Measurements from ENCODE around the gene IQCH. TPM values are rescaled to one million over a fixed set of nuclear protein-coding genes. Genes with fewer than 3 reads are reported as not detected.

IQCH gene
- total and polyA plus RNA-seq, 2 experiments from 2014 or later, result 1.7 to 4.6 TPM

DNA sequence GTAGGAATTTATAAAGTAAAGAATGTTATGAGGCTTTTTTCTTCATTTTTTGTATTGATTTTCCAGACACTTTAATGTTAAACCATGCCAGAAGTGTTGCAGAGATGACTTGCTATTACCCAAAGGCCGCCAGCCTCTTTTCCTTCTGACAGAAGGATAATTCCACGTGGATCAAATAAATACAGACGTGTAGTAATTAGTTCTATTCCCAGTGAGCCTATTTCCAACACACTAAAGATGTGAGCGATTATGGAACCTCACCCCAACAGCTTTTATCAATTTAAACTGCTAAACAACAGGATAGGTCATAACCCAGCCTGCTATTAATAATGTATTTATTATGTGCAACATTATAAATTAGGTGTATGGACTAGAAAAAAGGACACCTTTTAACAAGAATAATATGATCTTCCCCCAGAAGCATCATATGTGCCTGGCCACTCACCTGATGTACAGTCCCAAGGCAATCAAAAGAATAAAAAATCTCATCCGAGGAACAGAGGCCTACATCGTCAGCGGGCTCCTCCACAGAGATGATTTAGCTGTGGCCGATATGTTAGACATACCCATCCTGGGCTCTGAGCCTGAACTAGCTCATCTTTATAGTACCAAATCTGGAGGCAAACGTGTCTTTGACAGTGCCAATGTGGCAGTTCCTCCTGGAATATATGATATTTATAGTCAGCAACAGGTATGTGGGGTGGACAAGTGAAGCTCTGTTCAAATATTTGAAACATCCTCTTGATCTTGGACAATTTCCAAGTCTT lies 140.5 kb downstream of the IQCH start:
- no peaks in the 10 kb centered on the region for H3K36me3 ChIP-seq (ENCODE audit: insufficient read depth)
- peaks cover 14% of the 10 kb centered on the region; the same call in 1 of the 2 replicates for H3K4me1 ChIP-seq (ENCODE audit: insufficient read depth)
- ATAC-seq, result no peak
- H3K27ac Mint-ChIP-seq, result no peak overlapping the region
- TF ChIP-seq STAT1 (IDR thresholded peaks at IDR 0.05; ENCODE audit: unreplicated experiment), result no peak
- TF ChIP-seq ZNF114 (CRISPR knock-in tag; IDR thresholded peaks at IDR 0.05), result no peak
- no peak for TF ChIP-seq NANOG (IDR thresholded peaks at IDR 0.05; ENCODE audit: borderline replicate concordance)
- no peak for DNase-seq (ENCODE audit: low spot score)
- H3K4me3 ChIP-seq, result no peak overlapping the region
- peaks cover 19% of the 10 kb centered on the region for H3K4me1 Mint-ChIP-seq
- no peaks in the 10 kb centered on the region for H3K9me2 ChIP-seq (ENCODE audit: insufficient read depth)
- no peak overlapping the region for H3K27ac ChIP-seq (ENCODE audit: low read depth)
- H3K27me3 Mint-ChIP-seq (ENCODE audit: insufficient read depth, low read depth, poor library complexity), result no peaks in the 10 kb centered on the region
- no peaks in the 10 kb centered on the region for H3K9me3 Mint-ChIP-seq
- H3K4me3 Mint-ChIP-seq, result no peak overlapping the region
- H3K79me2 ChIP-seq (replicated peaks; ENCODE audit: insufficient read depth), result no peaks in the 10 kb centered on the region
- H2AFZ ChIP-seq, result no peak overlapping the region
- no peaks in the 10 kb centered on the region for H4K20me1 ChIP-seq (replicated peaks; ENCODE audit: insufficient read depth)
- H3K4me2 ChIP-seq, result no peak overlapping the region
- no peaks in the 10 kb centered on the region for H3F3A ChIP-seq (replicated peaks; ENCODE audit: low read depth)
- H3K36me3 Mint-ChIP-seq (ENCODE audit: low read depth), result no peaks in the 10 kb centered on the region
- H3K27me3 ChIP-seq (ENCODE audit: insufficient read depth), result no peaks in the 10 kb centered on the region

GRCh38 chr15:67396114-67396513 lies 141.5 kb downstream of the IQCH start:
- DNase-seq (ENCODE audit: low spot score), result no peak
- Histone ChIP-seq H3K36me3 (ENCODE audit: insufficient read depth) (no peaks in the 10 kb centered on the region), H3K27me3 (ENCODE audit: insufficient read depth) (no peaks in the 10 kb centered on the region), H4K20me1 (replicated peaks; ENCODE audit: insufficient read depth) (no peaks in the 10 kb centered on the region), H3K4me2 (peak overlapping the region; percentile 43; the same call in 1 of the 2 replicates), H3K27ac (ENCODE audit: low read depth) (no peak overlapping the region), H3K9me2 (ENCODE audit: insufficient read depth) (no peaks in the 10 kb centered on the region), H3F3A (replicated peaks; ENCODE audit: low read depth) (no peaks in the 10 kb centered on the region), H3K79me2 (replicated peaks; ENCODE audit: insufficient read depth) (no peaks in the 10 kb centered on the region), H3K4me3 (no peak overlapping the region), H2AFZ (no peak overlapping the region), H3K4me1 (ENCODE audit: insufficient read depth) (peaks cover 14% of the 10 kb centered on the region; the same call in 1 of the 2 replicates)
- Mint-ChIP-seq H3K27ac (no peak overlapping the region), H3K9me3 (no peaks in the 10 kb centered on the region), H3K27me3 (ENCODE audit: insufficient read depth, low read depth, poor library complexity) (no peaks in the 10 kb centered on the region), H3K4me3 (no peak overlapping the region), H3K36me3 (ENCODE audit: low read depth) (no peaks in the 10 kb centered on the region), H3K4me1 (peaks cover 19% of the 10 kb centered on the region)
- ATAC-seq, result peak; percentile 52
- TF ChIP-seq CTCF (conservative IDR thresholded peaks at IDR 0.05; ENCODE audit: low read depth in 2 of 2) (no peak), REST (IDR thresholded peaks at IDR 0.05; ENCODE audit: unreplicated experiment) (no peak), CREB1 (CRISPR knock-in tag; IDR thresholded peaks at IDR 0.05; ENCODE audit: low read depth) (no peak), EZH2 (IDR thresholded peaks at IDR 0.05; ENCODE audit: low read depth, unreplicated experiment) (no peak), STAT1 (IDR thresholded peaks at IDR 0.05; ENCODE audit: unreplicated experiment) (no peak)
- TF ChIP-seq, protein P1, sequence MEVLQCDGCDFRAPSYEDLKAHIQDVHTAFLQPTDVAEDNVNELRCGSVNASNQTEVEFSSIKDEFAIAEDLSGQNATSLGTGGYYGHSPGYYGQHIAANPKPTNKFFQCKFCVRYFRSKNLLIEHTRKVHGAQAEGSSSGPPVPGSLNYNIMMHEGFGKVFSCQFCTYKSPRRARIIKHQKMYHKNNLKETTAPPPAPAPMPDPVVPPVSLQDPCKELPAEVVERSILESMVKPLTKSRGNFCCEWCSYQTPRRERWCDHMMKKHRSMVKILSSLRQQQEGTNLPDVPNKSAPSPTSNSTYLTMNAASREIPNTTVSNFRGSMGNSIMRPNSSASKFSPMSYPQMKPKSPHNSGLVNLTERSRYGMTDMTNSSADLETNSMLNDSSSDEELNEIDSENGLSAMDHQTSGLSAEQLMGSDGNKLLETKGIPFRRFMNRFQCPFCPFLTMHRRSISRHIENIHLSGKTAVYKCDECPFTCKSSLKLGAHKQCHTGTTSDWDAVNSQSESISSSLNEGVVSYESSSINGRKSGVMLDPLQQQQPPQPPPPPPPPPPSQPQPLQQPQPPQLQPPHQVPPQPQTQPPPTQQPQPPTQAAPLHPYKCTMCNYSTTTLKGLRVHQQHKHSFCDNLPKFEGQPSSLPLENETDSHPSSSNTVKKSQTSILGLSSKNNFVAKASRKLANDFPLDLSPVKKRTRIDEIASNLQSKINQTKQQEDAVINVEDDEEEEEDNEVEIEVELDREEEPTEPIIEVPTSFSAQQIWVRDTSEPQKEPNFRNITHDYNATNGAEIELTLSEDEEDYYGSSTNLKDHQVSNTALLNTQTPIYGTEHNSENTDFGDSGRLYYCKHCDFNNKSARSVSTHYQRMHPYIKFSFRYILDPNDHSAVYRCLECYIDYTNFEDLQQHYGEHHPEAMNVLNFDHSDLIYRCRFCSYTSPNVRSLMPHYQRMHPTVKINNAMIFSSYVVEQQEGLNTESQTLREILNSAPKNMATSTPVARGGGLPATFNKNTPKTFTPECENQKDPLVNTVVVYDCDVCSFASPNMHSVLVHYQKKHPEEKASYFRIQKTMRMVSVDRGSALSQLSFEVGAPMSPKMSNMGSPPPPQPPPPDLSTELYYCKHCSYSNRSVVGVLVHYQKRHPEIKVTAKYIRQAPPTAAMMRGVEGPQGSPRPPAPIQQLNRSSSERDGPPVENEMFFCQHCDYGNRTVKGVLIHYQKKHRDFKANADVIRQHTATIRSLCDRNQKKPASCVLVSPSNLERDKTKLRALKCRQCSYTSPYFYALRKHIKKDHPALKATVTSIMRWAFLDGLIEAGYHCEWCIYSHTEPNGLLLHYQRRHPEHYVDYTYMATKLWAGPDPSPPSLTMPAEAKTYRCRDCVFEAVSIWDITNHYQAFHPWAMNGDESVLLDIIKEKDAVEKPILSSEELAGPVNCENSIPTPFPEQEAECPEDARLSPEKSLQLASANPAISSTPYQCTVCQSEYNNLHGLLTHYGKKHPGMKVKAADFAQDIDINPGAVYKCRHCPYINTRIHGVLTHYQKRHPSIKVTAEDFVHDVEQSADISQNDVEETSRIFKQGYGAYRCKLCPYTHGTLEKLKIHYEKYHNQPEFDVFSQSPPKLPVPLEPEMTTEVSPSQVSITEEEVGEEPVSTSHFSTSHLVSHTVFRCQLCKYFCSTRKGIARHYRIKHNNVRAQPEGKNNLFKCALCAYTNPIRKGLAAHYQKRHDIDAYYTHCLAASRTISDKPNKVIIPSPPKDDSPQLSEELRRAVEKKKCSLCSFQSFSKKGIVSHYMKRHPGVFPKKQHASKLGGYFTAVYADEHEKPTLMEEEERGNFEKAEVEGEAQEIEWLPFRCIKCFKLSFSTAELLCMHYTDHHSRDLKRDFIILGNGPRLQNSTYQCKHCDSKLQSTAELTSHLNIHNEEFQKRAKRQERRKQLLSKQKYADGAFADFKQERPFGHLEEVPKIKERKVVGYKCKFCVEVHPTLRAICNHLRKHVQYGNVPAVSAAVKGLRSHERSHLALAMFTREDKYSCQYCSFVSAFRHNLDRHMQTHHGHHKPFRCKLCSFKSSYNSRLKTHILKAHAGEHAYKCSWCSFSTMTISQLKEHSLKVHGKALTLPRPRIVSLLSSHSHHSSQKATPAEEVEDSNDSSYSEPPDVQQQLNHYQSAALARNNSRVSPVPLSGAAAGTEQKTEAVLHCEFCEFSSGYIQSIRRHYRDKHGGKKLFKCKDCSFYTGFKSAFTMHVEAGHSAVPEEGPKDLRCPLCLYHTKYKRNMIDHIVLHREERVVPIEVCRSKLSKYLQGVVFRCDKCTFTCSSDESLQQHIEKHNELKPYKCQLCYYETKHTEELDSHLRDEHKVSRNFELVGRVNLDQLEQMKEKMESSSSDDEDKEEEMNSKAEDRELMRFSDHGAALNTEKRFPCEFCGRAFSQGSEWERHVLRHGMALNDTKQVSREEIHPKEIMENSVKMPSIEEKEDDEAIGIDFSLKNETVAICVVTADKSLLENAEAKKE (CRISPR knock-in tag; IDR thresholded peaks at IDR 0.05), result no peak
